IMR-90 (cell line): ENCODE measurements around the gene NFIX. TPM values are rescaled to one million over a fixed set of nuclear protein-coding genes. Genes with fewer than 3 reads are reported as not detected.

Experiments
- polyA plus RNA-seq, 3 experiments: library from polyadenylated mRNA; depleted of rRNA; stranded (reverse); fragments of >200 nt; gene quantifications; 2 replicates each; pipeline ENCODE4 v1.2.3, GENCODE V29; 2012; ENCODE audit warnings: low replicate concordance in 1 of 3
- total RNA-seq: library from RNA; depleted of rRNA; stranded (reverse); fragments of >200 nt; gene quantifications from 2 replicates; pipeline ENCODE4 v1.2.3, GENCODE V29; 2012; rRNA removed

The NFIX gene
- total and polyA plus RNA-seq, 2 of the 4 experiments (the other 2 are of a cell fraction), result 10.2 to 47.7 TPM

Other genes with a start within 250 kb of the NFIX start
- gene BEST2, start 243.7 kb upstream of the NFIX start, total RNA-seq, result not detected in 2 replicates
- not detected in 2 replicates for gene BEST2, start 243.7 kb upstream of the NFIX start, polyA plus RNA-seq (2012; rRNA removed)
- 7.5 and 8.1 TPM in 2 replicates for gene HOOK2, start 219.9 kb upstream of the NFIX start, total RNA-seq
- 11.0 and 21.6 TPM in 2 replicates for gene HOOK2, start 219.9 kb upstream of the NFIX start, polyA plus RNA-seq (2012; rRNA removed)
- gene JUNB, start 204.0 kb upstream of the NFIX start, total RNA-seq, result 20.8 and 32.8 TPM in 2 replicates
- gene JUNB, start 204.0 kb upstream of the NFIX start, polyA plus RNA-seq (2012; rRNA removed), result 109 and 141 TPM in 2 replicates
- gene PRDX2, start 193.7 kb upstream of the NFIX start, total RNA-seq, result 351 and 371 TPM in 2 replicates
- 378 and 383 TPM in 2 replicates for gene PRDX2, start 193.7 kb upstream of the NFIX start, polyA plus RNA-seq (2012; rRNA removed)
- not detected in 2 replicates for gene THSD8, start 193.4 kb upstream of the NFIX start, total RNA-seq
- gene THSD8, start 193.4 kb upstream of the NFIX start, polyA plus RNA-seq (2012; rRNA removed), result 0.68 and 0.90 TPM in 2 replicates
- gene RNASEH2A, start 188.9 kb upstream of the NFIX start, total RNA-seq, result 44.6 and 45.5 TPM in 2 replicates
- 34.9 and 39.4 TPM in 2 replicates for gene RNASEH2A, start 188.9 kb upstream of the NFIX start, polyA plus RNA-seq (2012; rRNA removed)
- gene RTBDN, start 160.9 kb upstream of the NFIX start, total RNA-seq, result not detected in 2 replicates
- 0.07 and 0.14 TPM in 2 replicates for gene RTBDN, start 160.9 kb upstream of the NFIX start, polyA plus RNA-seq (2012; rRNA removed)
- gene MAST1, start 157.0 kb upstream of the NFIX start, total RNA-seq, result 0.28 and 1.1 TPM in 2 replicates
- 0.44 and 0.56 TPM in 2 replicates for gene MAST1, start 157.0 kb upstream of the NFIX start, polyA plus RNA-seq (2012; rRNA removed)
- gene DNASE2, start 114.0 kb upstream of the NFIX start, total RNA-seq, result 6.4 and 9.5 TPM in 2 replicates
- gene DNASE2, start 114.0 kb upstream of the NFIX start, polyA plus RNA-seq (2012; rRNA removed), result 31.1 and 32.0 TPM in 2 replicates
- not detected in 2 replicates for gene KLF1, start 108.3 kb upstream of the NFIX start, total RNA-seq
- not detected in 2 replicates for gene KLF1, start 108.3 kb upstream of the NFIX start, polyA plus RNA-seq (2012; rRNA removed)
- gene GCDH, start 104.3 kb upstream of the NFIX start, total RNA-seq, result 41.1 and 41.6 TPM in 2 replicates
- 24.5 and 27.7 TPM in 2 replicates for gene GCDH, start 104.3 kb upstream of the NFIX start, polyA plus RNA-seq (2012; rRNA removed)
- under 0.01 and 0.36 TPM in 2 replicates for gene SYCE2, start 76.2 kb upstream of the NFIX start, total RNA-seq
- 0.19 and 0.50 TPM in 2 replicates for gene SYCE2, start 76.2 kb upstream of the NFIX start, polyA plus RNA-seq (2012; rRNA removed)
- 49.3 and 53.0 TPM in 2 replicates for gene FARSA, start 61.8 kb upstream of the NFIX start, total RNA-seq
- 75.9 and 80.9 TPM in 2 replicates for gene FARSA, start 61.8 kb upstream of the NFIX start, polyA plus RNA-seq (2012; rRNA removed)
- 3,245 and 3,358 TPM in 2 replicates for gene CALR, start 56.9 kb upstream of the NFIX start, total RNA-seq
- 1,894 and 1,932 TPM in 2 replicates for gene CALR, start 56.9 kb upstream of the NFIX start, polyA plus RNA-seq (2012; rRNA removed)
- gene RAD23A, start 49.6 kb upstream of the NFIX start, total RNA-seq, result 54.3 and 56.4 TPM in 2 replicates
- 67.8 and 79.7 TPM in 2 replicates for gene RAD23A, start 49.6 kb upstream of the NFIX start, polyA plus RNA-seq (2012; rRNA removed)
- 13.3 and 22.5 TPM in 2 replicates for gene GADD45GIP1, start 38.3 kb upstream of the NFIX start, total RNA-seq
- 42.4 and 64.7 TPM in 2 replicates for gene GADD45GIP1, start 38.3 kb upstream of the NFIX start, polyA plus RNA-seq (2012; rRNA removed)
- not detected in 2 replicates for gene DAND5, start 25.9 kb upstream of the NFIX start, total RNA-seq
- gene DAND5, start 25.9 kb upstream of the NFIX start, polyA plus RNA-seq (2012; rRNA removed), result 0.03 TPM in 1 of 2 replicates, not detected in the other
- 0.28 and 0.36 TPM in 2 replicates for gene LYL1, start 107.4 kb downstream of the NFIX start, total RNA-seq
- gene LYL1, start 107.4 kb downstream of the NFIX start, polyA plus RNA-seq (2012; rRNA removed), result 0.39 and 0.63 TPM in 2 replicates
- gene TRMT1, start 121.3 kb downstream of the NFIX start, total RNA-seq, result 23.3 and 28.3 TPM in 2 replicates
- 56.0 and 62.1 TPM in 2 replicates for gene TRMT1, start 121.3 kb downstream of the NFIX start, polyA plus RNA-seq (2012; rRNA removed)
- 42.5 and 56.7 TPM in 2 replicates for gene NACC1, start 122.8 kb downstream of the NFIX start, total RNA-seq
- gene NACC1, start 122.8 kb downstream of the NFIX start, polyA plus RNA-seq (2012; rRNA removed), result 181 and 243 TPM in 2 replicates
- gene STX10, start 154.9 kb downstream of the NFIX start, total RNA-seq, result 64.9 and 76.7 TPM in 2 replicates
- gene STX10, start 154.9 kb downstream of the NFIX start, polyA plus RNA-seq (2012; rRNA removed), result 77.9 and 82.0 TPM in 2 replicates
- 7.7 and 17.5 TPM in 2 replicates for gene IER2, start 154.9 kb downstream of the NFIX start, total RNA-seq
- 99.4 and 102 TPM in 2 replicates for gene IER2, start 154.9 kb downstream of the NFIX start, polyA plus RNA-seq (2012; rRNA removed)